AG09319 (cell line): Measurements from ENCODE around the gene SLC47A1.
A peak's percentile ranks its signal among the peaks of the same experiment; 100 is the strongest.
"Not testable (repeated sequence)": the region's sequence is repeated elsewhere in the genome, so short reads cannot be mapped to it uniquely, and the experiment has no call there.

Experiments
- DNase-seq: peaks from one replicate; pipeline ENCODE4 v3.0.0-alpha.2; 2010; ENCODE audit warnings: low read depth; ENCODE audit errors: extremely low read depth
- CTCF ChIP-seq: IDR thresholded peaks from 2 replicates; pipeline ENCODE4 v1.5.1; 2011; ENCODE audit warnings: low read depth, mild to moderate bottlenecking, inconsistent platforms, low read length, moderate library complexity

The SLC47A1 gene

GRCh38 chr17:19495828-19496528 is 37.7 kb upstream of the SLC47A1 start:
- no peak for DNase-seq
- no peak for TF ChIP-seq CTCF

- DNase-seq: no peak
- no peak for TF ChIP-seq CTCF
Measured at GRCh38 chr17:19497624-19498023, 36.0 kb upstream of the SLC47A1 start.

DNA sequence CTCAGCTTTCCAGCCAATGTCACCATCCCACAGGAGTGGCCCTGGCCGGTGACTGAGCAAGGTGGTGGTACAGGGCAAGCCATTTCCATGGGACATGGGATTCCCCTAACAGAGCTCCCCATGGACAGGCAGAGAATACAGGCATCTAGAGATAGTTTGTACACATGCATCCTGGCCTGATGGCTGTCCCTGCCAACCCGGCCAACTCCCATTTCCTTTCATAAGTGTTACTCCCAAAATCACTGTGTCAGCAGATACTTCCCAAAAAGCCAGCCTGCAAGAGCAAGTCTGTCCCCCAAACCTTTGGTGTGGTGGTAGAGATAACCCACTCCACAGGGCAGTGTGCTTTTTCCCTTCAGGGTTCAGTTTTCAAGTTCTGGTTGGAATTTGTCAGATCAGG is 32.4 kb upstream of the SLC47A1 start:
- DNase-seq: no peak
- TF ChIP-seq CTCF: no peak

GRCh38 chr17:19502517-19502916 is 31.1 kb upstream of the SLC47A1 start:
- no peak for TF ChIP-seq CTCF
- no peak for DNase-seq

DNA sequence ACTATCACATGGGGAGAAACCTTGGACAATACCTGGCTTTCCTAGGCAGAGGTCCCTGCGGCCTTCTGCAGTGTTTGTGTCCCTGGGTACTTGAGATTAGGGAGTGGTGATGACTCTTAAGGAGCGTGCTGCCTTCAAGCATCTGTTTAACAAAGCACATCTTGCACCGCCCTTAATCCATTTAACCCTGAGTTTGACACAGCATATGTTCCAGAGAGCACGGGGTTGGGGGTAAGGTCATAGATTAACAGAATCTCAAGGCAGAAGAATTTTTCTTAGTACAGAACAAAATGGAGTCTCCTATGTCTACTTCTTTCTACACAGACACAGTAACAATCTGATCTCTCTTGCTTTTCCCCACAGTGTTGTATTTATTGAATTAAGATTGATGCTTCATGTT is 28.1 kb upstream of the SLC47A1 start:
- DNase-seq: not testable (repeated sequence)

DNA sequence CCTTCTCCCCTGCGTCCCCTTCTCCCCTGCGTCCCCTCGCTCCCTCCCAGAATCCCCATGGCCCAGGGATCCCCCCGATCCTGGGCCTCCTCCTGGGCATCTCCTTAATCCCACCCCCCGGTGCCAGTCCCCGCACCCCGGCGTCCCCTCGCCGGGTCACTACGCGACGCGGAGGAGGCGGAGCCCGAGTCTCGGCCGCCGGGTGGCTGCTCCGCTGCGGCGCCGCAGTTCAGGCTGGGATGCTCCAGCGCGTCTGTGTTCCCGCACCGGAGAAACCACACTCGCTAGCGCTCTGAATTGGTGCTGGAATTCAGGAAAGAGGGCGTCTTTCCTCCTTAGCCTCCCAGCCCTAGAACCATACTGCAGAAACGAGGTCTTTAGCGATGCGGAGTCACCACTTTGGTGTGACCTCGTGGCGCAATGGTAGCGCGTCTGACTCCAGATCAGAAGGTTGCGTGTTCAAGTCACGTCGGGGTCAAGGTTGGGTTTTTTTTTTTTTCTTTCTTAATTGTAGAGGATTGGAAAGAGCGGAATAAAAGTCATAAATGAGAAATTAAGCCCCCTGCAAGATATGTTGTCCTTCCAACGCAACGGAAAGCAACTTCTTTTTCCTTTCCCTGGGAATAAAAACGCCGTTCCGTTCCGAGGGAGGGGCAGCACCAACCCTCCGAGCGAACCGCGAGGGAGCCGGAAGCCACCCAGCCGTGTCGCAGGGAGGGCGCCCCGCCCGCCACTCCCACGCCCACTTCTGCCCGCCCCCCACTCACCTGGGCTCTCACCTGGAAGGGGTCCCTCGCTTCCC is 25.7 kb upstream of the SLC47A1 start:
- DNase-seq: peak; percentile 85
- no peak; the same call in 1 of the 2 replicates for TF ChIP-seq CTCF

DNA sequence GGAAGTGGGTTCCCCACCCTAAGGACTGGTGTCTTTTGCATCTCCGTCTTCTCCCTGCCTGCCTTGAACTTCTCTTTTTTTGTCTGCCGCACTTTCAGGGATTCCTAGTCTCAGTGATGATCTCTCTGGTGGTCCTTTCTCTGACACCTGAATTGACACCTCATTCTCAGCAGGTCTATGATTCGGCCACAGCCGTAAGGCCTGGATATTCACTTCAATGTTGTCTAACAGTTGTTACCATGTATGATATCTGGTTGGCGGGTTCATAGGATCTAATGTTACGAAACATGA is 25.1 kb upstream of the SLC47A1 start:
- no peak for TF ChIP-seq CTCF
- DNase-seq: no peak

DNA sequence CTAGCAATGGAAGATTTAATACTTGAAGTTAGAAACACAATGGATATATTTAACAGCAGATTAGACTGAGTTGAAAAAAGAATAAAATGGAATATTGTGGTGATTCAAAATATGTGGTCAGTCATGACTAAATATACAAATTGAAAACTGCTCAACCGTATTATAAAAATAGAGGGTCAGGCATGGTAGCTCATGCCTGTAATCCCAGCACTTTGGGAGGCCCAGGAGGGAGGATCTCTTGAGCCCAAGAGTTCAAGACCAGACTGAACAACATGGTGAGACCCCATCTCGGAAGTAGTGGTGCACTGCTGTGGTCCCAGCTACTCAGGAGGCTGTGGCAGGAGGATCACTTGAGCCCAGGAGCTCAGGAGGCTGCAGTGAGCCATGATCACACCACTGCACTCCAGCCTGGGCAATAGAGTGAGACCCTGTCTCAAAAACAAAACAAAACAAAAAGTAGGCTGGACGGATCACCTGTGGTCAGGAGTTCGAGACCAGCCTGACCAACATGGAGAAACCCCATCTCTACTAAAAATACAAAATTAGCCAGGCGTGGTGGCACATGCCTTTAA is 24.3 kb upstream of the SLC47A1 start:
- DNase-seq: not testable (repeated sequence)
